GM23248 (cell line): ENCODE data around the gene SEMA5A.

Source experiments
- EZH2 ChIP-seq: fragments of 200-600 bp; sonication (generic); IDR thresholded peaks from 2 replicates; pipeline ENCODE4 v1.6.1; 2018; ENCODE audit warnings: antibody characterized with exemption, mild to moderate bottlenecking; ENCODE audit not compliant: insufficient read depth, poor library complexity, severe bottlenecking
- EZH2phosphoT487 ChIP-seq: fragments of 200-600 bp; sonication (generic); IDR thresholded peaks from 2 replicates; pipeline ENCODE4 v1.6.1; 2018; ENCODE audit warnings: antibody characterized with exemption, moderate library complexity, mild to moderate bottlenecking, low read depth; ENCODE audit not compliant: insufficient read depth

DNA sequence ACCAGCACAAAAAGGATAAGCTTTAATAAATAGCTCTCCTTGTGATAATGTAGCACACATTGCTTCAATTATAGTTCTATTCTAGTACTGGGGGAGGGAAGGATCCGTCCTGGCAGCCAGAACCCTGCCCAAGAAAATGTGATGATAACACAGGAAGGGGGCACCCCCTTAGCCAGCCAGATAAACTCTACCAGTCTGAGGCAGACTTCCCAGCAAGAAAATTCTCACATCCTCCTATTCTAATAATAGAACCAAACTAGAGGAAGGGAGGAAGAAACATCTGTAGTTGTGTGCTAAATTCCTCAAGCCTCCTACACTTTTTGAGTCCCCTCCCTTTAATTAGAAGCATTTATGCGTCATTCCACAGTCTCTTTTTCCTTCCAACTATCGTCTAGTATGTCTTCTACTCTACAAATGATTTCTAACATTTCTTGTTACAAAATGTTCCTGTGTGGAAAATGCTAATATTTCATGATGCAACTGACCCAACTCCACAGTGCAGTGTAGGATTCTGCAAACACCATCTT is 261.0 kb downstream of the SEMA5A start:
- TF ChIP-seq EZH2 = no peak
- TF ChIP-seq EZH2phosphoT487 = no peak
